Suppressor macrophage (primary cell): Measurements from ENCODE around the gene NRN1L.
A peak's percentile ranks its signal among the peaks of the same experiment; 100 is the strongest.
"Not testable (repeated sequence)": the region's sequence is repeated elsewhere in the genome, so short reads cannot be mapped to it uniquely, and the experiment has no call there.

Experiments used
- DNase-seq, 4 experiments: peaks; one replicate each; pipeline ENCODE4 v3.0.0-alpha.2; 2020 to 2022
- total RNA-seq, 17 experiments: gene quantifications; one replicate each; lab custom pipeline; 2026; ENCODE audit warnings: mixed read lengths in 6 of 17, inconsistent platforms in 3 of 17; lab: John Stamatoyannopoulos, UW

NRN1L gene
- total RNA-seq: 0 to 0.44 (median 0) reads per million in 17 experiments

- no peak for DNase-seq
Observed at GRCh38 chr16:67884684-67885083, at the start of gene NRN1L. Gene NRN1L, plus strand, starts transcription at chr16:67884885. Its CDS starts 19 bp downstream, at chr16:67884904.

GRCh38 chr16:67837190-67837589 is 47.5 kb upstream of the NRN1L start:
- not testable (repeated sequence) for DNase-seq

DNA sequence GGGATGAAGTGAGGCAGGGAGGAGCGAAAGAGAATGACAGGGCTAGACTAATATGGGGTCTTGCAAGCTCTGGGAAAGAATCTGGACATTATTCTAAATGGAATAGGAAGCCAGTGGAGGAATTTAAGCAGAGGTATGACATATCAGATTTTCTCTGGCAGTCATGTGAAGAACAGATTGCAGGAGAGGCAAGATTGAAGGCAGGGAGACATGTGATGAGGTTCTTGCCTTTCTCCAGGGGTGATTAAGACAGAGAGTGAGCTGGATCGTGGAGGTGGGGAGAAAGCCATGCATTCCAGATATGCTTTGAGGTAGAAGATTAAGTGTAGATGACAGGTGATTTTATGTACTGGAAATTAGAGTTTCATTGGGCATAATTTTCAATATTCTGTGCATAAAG is 46.9 kb upstream of the NRN1L start:
- DNase-seq: no peak

- no peak for DNase-seq
Observed at GRCh38 chr16:67841198-67841815, 43.4 kb upstream of the NRN1L start.

DNA sequence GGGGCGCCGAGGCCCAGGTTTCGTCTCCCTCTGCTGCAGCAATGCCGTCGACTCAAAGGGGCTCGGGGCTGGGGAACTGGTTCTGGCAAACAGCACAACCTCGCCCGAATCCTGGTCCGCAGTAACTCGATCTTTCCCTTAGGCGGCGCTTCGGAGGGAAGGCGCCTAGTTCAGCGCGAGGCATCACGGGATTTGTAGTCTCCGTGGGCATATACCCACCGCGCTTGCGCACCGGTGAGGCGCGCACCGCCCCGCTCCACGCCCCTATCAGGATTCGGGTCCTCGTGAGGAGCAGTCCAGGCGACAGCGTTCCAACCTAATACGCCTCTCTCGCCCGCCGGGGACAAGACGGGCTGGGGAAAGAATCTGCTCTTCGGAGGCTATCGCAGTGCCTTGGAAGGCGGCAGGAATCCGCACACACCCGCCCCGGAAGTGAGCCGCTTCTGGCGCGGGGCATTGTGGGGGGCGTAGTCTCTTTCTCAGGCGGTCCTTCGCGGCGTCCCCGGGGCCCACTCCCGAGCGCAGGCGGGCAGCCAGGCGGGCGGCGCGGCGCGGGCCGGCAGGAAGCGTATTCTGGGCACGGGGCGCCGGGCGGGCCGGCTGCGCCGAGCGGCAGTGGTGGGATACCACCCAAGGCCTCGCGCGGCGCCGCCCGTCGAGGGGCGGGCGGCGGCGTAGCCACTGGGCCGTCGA is 42.7 kb upstream of the NRN1L start, which contains the start of gene THAP11:
Gene THAP11 (plus strand): TSS at position 505 of the 693 bp plus-strand sequence. CDS start 235 bp downstream, outside the sequence.
- peak; percentile 96 to 98 (median 97) for DNase-seq

- DNase-seq: peak; percentile 48 to 76 (median 70)
Observed at GRCh38 chr16:67842509-67843342, 42.0 kb upstream of the NRN1L start.

DNA sequence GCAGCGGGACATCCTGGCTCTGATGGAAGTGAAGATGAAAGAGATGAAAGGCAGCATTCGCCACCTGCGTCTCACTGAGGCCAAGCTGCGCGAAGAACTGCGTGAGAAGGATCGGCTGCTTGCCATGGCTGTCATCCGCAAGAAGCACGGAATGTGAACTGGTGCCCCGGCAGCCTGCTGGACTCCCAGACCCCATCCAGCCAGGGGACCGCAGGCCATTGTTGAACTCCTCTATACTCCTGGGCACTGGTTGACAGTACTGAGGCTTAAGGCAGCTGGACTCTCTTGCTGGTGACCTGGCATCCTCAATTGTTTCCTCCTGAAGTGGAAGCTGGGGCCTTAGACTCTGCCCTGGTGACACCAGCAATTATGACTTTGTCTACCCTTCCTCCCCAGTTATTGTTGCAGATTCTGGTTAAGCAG is 41.3 kb upstream of the NRN1L start:
- DNase-seq: peak in 1 of 4 experiments; percentile 16

DNA sequence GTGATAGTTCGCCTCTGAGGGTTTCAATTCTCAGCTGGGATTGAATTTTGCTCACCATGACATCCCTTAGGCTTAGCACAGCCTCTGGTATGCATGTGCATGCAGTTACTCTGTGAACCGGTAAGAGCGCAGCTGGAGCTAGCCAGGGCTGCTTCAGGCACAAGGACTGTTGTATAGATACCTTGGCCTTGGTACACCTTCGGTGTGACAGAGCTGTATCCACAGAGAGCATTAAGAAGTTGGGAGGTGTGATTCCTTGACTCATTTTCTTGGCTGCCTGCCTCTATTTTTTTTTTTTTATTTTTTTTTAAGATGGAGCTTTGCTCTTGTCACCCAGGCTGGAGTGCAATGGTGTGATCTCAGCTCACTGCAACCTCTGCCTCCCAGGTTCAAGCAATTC is 40.2 kb upstream of the NRN1L start:
- no peak for DNase-seq

DNA sequence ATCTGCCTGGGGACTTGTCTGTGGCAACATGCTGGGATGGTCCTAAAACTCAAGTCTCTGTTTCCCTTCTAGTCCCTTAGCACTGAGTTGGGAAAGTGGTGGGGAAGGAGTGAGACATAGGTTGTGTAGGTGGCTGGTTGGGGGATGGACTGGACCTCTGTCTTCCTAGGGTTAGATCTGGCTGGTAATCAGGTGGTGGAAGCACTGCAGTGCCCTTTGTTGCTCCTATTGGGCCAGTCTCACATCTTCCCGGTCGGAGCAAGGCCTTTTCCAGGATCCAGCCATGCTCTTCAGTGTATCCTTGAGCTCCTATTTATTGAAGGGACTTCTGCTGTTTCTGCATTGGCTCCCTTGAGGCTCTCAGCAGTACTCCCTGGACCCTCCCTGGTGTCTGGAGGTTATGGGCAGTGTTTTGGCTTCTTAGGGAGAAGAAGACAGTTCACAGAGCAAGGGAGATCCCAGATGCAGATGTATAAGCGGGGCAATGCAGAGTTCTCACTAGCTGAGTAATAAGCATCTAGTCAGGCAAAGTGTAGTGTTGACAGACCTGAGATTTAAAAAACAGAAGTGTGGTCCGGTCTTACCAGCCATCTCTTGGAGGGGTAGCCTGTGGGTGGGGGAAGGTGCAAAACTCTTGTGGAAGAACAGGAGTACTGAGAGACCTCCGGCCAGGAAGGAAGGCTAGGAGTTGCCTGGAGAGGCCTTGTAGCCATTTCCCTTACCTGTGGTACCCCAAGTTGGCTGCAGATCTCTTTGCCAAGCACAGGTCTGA is 39.2 kb upstream of the NRN1L start:
- DNase-seq: peak; percentile 28 to 58 (median 35)

GRCh38 chr16:67846063-67846319 is 38.7 kb upstream of the NRN1L start:
- DNase-seq: no peak

DNA sequence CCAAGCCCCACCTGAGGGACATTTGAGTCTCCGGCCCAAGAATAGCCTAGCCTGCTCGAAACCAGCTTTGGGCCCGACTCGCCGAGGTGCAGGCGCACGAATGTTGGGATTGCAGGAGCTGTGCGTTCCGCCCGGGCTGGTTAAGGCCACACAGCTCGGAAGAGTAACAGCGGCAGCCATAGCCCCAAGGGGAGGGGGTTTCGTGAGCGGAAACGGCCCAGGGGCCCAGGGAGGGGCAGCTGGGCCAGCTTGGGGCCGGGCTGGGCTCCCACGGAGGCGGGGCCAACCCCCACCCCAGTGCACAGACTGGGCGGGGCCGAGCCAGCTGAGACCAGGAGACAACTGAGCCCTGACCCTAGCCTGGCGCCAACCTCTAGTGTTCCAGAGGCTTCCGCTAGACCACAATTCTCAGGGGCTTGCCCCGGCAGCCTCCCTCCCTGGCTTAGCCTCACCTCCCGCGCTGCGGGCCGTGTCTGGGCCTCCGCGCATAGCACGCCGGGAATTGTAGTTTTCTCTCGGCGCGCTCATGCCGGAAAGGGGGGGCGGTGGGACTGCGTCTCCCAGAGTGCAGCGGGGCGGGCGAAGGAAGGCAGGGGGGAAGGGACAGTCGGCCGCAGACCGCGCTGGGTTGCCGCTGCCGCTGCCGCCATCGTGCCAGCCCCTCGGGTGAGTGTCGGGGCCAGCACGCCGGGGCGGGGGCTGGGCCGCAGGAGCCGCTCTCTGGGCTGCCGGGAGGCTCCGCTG is 38.2 kb upstream of the NRN1L start, which contains the start of gene NUTF2:
Gene NUTF2 (plus strand): TSS at position 614 of the 744 bp plus-strand sequence. CDS start 18,198 bp downstream, outside the sequence.
- peak; percentile 96 to 98 (median 96) for DNase-seq

- DNase-seq: peak; percentile 68 to 91 (median 84)
Observed at GRCh38 chr16:67847064-67847861, 37.4 kb upstream of the NRN1L start, which contains the start of gene CENPT. Gene CENPT, minus strand, starts transcription at chr16:67847693. Its CDS starts 13,834 bp downstream, at chr16:67833859.

- no peak for DNase-seq
Observed at GRCh38 chr16:67848118-67848517, 36.6 kb upstream of the NRN1L start.

- no peak for DNase-seq
Observed at GRCh38 chr16:67853670-67854069, 31.0 kb upstream of the NRN1L start.

DNA sequence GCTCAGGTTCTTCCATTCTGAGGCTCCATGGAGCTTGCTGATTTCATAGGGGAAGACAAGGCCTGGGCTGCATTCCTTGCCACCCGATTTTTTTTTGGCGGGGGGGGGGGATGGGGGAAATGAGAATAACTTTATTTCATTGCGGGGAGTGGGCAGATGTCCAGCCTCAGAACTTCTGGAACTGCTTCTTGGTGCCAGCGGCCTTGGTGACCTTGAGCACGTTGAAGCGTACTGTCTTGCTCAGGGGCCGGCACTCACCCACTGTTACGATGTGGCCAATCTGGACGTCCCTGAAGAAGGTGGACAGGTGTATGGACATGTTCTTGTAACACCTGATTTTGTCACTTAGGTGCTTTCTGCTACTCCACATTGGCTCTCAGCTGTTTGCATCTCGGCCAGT is 28.9 kb upstream of the NRN1L start:
- DNase-seq: no peak

GRCh38 chr16:67856927-67857546 is 27.6 kb upstream of the NRN1L start:
- no peak for DNase-seq

DNA sequence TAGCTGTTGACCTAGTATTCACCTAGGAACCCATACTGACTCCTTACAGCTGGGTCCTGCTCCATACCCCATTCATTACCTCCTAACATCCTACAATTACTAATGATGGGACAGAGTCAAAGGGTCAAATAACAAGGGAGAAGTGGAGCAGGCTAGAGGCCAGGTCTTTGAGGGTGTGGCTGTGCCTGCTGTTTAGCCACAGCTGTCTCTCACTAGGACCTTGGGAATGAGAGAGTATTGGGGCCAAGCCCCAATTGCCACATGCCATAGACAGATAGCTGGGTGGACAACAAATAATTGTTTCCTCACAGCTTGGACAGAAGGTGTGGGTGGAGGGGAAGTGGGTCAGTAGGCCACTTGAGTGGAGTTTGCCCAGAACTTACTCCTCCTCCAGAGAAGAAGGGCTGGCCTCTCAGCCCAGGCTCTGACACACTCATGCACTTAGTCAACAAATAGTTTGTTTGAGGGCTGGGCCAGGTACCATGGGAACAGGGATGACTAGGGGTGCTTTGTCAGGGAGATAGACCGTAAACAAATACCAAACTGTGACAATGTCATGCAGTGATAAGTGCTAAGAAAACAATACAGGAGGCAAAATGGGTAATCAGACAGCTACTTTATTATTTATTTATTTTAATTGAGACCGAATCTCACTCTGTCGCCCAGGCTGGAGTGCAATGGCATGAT is 27.0 kb upstream of the NRN1L start:
- peak; percentile 89 to 97 (median 92) for DNase-seq

- peak; percentile 11 to 58 (median 52) for DNase-seq
Observed at GRCh38 chr16:67858500-67858899, 26.2 kb upstream of the NRN1L start.
